Fibroblast of villous mesenchyme (primary cell): ENCODE results near the gene HMCN2. TPM values are rescaled to one million over a fixed set of nuclear protein-coding genes. Genes with fewer than 3 reads are reported as not detected.

Experiments used
- DNase-seq: peaks from one replicate; pipeline ENCODE4 v3.0.0-alpha.2; 2010; ENCODE audit warnings: low read depth
- H3K4me3 ChIP-seq: 2 replicates; pipeline ENCODE4 v1.5.1; 2011; ENCODE audit warnings: low read depth, mild to moderate bottlenecking, low read length
- CTCF ChIP-seq: IDR thresholded peaks from 2 replicates; pipeline ENCODE4 v1.5.1; 2012; ENCODE audit warnings: low read depth, mild to moderate bottlenecking, low read length; ENCODE audit not compliant: insufficient read depth
- total RNA-seq: library from RNA; depleted of rRNA; stranded (reverse); fragments of >200 nt; gene quantifications from 2 replicates; pipeline ENCODE4 v1.2.3, GENCODE V29; 2012

Gene HMCN2
- total RNA-seq, 1 donor: not detected

GRCh38 chr9:130259044-130259443 is 6.5 kb upstream of the HMCN2 start:
- no peak for DNase-seq

GRCh38 chr9:130260816-130261765 is 4.5 kb upstream of the HMCN2 start:
- no peak overlapping the region for H3K4me3 ChIP-seq
- TF ChIP-seq CTCF: no peak
- DNase-seq: no peak

More at GRCh38 chr9:130259044-130259443, 6.5 kb upstream of the HMCN2 start:
- no peak overlapping the region for H3K4me3 ChIP-seq
- no peak for TF ChIP-seq CTCF

GRCh38 chr9:130262061-130262745 is 3.4 kb upstream of the HMCN2 start:
- no peak overlapping the region for H3K4me3 ChIP-seq
- TF ChIP-seq CTCF: no peak
- peak; percentile 56 for DNase-seq

GRCh38 chr9:130262771-130263170 is 2.8 kb upstream of the HMCN2 start:
- TF ChIP-seq CTCF: no peak
- no peak overlapping the region for H3K4me3 ChIP-seq
- DNase-seq: no peak

GRCh38 chr9:130263601-130264413 is 1.8 kb upstream of the HMCN2 start:
- H3K4me3 ChIP-seq: no peak overlapping the region
- peak; percentile 77 for DNase-seq
- no peak for TF ChIP-seq CTCF
